DLD1 (cell line): Measurements from ENCODE around the gene VPS52.

Experiments
- in situ Hi-C: cut with HindIII; loops from 2 replicates; pipeline ENCODE4 v1.10.0; 2017; ENCODE audit warnings: low sequenced_read_pairs

Gene VPS52, protein sequence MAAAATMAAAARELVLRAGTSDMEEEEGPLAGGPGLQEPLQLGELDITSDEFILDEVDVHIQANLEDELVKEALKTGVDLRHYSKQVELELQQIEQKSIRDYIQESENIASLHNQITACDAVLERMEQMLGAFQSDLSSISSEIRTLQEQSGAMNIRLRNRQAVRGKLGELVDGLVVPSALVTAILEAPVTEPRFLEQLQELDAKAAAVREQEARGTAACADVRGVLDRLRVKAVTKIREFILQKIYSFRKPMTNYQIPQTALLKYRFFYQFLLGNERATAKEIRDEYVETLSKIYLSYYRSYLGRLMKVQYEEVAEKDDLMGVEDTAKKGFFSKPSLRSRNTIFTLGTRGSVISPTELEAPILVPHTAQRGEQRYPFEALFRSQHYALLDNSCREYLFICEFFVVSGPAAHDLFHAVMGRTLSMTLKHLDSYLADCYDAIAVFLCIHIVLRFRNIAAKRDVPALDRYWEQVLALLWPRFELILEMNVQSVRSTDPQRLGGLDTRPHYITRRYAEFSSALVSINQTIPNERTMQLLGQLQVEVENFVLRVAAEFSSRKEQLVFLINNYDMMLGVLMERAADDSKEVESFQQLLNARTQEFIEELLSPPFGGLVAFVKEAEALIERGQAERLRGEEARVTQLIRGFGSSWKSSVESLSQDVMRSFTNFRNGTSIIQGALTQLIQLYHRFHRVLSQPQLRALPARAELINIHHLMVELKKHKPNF

DNA sequence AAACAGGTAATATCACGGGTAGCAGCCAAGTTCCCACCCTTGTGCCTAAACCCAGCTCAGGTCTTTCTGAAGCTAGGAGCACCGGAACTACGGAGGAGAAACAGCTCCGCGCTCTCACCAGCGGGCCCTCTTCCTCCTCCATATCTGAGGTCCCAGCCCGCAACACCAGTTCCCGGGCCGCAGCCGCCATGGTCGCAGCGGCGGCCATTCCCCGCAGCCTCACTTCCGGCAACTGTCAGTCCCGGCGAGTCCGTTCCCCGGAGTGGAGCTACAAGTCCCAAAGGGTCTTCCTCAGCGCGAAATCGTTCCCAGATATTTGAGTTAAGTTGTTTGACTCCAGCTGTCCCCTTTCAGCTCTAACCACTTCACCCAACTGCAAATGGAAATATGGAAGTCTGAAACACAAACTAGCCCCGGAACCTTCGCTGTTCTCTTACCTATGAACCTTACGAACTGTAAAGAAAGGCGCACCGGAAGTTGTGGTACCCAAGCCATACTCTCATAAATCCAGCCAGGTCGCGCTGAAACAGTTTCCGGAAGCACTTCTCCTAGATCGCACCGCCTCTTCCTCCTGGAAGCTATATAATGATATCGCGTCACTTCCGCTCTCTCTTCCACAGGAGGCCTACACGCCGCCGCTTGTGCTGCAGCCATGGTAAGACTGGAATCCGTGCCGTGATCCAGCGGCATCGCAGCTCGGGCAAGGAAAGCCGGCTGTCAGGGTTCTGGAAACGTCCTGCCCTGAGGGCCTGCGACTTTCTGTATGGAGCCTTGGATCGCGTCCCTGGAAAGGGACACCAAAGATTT is at the start of gene VPS52, which contains the start of gene RPS18:
VPS52 (minus strand) TSS at position 409 of the 807 bp plus-strand sequence; CDS start at position 208, 201 bp downstream.
RPS18 (plus strand) TSS at position 608 of the 807 bp plus-strand sequence; CDS start at position 653, 45 bp downstream.
- in situ Hi-C loops = loop anchor here (25.0 kb wide), 1 partner anchor 134 kb away; no protein-coding TSS in a partner anchor

DNA sequence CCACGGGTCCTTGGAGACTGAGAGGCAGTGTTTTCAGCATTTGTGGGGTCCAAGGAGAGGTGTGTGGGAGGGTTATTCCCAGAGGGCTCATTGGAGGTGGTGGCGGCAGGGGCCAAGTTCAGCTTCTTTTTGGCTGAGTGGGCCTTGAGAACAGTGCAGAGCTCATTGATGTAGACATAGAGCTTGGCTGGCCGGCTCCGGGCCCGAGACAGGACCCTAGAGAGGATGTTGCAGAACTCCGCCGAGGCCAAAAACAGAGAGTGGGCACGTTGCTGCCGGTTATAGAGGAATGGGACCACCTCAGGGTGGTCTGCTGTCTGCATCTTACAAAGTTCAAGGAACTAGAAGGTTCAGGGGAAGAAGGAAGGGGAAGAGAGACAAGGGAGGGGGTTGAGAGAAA is 49.6 kb upstream of the VPS52 start:
- in situ Hi-C loops = no loop called here

DNA sequence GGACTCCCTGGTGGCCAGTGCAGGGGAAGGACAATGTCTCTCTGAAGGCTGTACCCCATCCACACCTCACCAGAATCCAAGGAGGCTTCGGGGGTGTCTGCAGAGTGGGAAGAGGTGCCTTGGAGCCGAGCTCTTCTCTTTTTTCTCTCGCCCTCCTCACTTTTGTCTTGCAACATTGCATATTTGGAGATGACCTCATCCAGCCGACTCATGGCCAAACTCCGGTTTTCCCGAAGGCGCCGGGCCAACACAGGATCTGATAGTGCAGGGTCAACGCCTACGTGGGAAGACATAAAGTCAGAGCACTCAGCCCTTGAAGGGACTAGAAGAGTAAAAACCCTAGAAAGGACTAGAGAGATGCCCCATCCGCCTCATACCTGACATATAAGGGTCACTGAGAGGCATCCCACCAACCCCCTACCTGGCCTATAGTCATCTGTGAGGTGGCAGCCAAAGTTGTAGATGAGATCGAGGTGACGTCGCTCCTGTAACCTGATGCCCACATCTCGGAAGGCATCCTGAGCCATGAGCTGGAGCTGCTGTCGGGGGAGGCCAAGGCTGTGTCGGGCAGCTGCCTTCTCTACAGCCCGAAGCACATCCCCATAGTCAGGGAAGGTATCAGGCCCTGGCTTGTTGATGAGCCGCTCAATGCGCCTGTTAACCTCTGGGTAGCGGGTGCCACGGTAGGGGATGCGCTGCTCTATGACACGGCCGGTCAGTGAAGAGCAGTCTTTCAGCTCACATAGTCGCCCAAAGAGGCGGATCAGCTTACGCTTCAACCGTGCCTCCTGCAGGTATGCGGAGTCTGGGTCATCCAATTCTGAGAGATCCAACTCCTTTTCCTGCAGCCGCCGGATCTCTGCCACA is 48.9 kb upstream of the VPS52 start:
- in situ Hi-C loops = no loop called here

DNA sequence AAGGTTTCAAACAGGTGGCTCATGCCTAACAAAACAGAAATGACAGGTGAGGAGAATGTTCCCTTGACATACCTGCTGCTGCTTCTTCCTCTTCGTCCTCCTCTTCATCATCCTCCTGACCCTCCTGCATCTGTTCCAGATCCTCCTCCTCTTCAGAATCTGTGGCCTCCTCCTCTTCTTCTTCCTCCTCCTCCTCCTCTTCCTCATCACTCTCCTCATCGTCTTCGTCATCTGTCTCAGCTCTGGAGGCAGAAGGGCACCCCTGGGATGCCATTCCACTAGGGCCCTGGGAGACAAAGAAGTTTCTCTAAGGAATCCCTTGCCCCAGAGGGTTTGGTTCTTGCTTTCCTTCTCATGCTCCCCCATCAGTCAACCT is 48.3 kb upstream of the VPS52 start:
- in situ Hi-C loops = no loop called here

DNA sequence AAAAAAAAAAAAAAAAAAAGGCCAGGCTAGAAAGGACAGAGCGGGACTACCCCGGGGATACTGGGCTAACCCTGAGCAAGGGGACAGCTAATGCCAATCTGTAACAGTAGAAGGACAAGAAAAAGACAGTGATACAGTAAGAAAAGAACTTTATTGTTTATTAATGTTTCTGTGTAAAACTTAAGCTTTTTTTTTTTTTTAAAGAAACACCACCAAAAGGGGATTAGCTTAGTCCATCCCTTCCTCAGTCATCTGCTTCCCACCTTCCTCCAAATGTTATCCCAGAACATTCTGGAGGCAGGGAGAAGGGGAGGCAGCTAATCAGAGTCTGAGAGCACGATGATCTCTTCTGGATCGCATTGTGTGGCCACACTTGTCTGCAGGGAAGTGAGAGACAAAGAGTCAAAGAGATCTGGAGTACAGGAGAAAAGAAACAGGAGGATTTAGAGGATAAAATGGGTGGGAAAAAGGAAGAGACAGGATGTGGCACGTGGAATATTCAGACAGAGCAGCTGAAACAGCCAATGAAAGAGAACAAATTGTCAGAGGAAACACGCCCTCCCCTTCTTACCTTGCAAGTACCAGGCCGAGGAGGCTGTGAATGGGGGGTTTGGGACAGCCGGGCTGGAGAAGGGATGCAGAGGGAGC is 46.9 kb upstream of the VPS52 start:
- in situ Hi-C loops = no loop called here

DNA sequence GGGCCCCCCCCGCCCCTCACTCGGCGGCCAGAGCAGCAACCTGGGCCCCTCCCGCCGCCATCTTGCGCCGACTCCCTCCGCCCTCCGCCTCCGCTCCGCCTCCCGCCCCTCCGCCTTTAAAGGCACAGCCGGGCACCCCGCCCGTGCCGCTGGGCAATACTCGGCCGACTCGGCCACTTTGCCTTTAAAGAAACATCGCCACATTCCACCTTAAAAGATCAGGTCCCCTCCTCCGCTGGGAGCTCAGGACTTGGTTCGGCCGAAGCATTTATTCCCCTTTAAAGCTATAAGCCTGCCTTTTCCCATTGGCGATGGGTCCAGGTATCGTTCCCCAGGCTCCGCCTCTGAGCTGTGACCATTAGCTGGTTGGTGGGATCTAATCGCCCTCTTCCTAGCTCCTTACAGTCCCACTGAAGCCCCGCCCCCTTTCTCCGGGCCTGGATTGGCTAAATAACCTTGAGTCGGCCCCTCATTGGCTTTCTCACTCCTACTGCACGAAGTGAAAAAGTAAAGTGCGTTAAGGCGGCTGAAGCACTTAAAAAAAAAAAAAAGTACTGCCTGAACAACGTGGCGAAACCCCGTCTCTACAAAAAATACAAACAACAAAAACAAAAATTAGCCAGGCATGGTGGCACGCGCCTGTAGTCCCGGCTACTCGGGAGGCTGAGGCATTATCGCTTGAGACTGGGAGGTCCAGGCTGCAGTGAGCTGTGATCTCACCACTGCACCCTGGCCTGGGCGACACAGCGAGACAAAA is 46.2 kb upstream of the VPS52 start, which contains the start of gene ZBTB22:
ZBTB22 (minus strand) TSS at position 76 of the 757 bp plus-strand sequence. CDS start 828 bp downstream, outside the sequence.
- in situ Hi-C loops = no loop called here

DNA sequence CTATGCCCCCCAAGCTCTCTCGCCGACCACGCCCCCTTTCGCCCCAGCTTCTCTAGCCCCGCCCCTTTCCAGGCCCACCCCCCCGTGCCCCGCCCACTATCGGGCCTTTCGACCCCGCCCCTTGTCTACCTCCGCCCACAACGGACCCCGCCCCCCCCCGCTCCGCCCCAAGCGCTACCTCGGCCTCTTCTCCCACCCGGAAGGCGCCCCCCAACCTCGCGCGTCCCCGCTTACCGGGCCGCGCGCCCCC is 45.7 kb upstream of the VPS52 start:
- in situ Hi-C loops = no loop called here

DNA sequence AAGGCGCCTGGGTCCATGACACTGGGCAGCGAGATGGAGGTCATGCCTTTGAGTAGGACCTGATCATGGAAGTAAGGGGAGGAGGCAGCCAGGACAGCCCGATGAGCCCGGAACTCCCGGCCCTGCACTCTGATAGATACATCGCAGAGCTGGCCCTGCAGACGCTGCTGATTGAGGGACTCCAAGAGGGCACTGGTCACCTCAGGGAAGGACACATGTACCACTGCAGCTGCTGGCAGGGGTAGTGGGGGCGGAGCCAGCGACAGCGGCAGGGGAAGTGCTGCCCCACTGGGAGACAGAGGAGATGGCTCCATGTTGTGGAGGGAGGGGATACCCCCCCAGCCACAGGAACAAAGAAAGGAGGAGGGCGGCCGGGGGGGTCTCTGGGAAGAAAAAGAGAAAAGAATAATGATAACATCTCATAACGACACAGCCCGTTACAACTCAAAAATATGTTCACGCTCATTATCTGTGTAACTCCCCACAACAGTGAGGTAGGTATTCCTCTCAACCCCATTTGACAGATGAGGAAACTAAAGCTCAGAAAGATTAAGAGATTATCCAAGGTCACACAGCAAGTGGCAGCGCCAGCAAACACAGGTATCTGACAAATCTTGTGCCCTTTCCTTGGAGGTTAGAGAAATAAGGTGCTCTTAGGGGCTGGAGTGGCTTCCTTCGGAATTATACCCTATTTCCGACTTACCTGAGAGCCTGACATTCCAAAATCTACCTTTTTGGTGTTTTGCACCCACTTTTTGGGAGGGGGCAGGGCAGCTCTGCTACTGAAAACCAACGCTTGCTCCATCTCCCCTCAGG is 45.1 kb upstream of the VPS52 start:
- in situ Hi-C loops = no loop called here

DNA sequence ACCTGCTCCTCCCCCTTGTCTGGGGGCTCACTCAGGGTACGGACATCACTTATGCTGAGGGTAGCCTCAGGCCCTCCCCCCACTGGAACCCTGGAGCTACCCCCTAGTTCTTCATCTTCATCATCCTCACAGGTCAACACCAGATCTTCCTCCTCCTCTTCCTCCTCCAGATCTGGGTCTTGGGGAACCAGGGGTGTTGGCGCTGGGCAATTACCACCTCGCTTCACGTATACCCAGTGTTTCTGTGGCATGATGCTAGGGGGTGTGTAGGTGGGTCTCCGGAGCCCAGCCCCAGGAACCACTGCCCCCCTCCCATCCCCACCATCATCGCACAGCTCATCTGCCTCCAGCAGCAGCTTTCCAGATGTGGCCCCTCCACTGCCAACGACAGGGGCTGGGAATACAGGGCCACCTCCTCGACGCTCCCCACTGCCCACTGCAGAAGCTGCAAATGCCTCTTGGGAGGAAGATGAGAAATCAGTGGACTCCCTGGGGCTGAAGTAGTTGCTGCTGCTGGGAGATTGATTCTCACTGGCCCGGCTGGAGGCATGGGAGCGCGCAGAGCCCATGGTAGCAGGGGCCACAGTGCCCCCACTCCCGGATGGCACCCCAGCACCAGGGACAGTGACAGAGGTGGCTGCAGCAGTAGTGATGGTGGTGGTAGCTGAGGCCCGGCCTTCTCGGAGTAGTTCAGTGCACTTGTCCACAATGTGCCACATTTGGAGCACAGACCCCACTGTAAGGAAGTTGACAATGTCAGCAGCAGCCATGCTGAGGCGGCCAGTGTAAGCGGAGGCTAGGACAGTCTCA is 44.3 kb upstream of the VPS52 start:
- in situ Hi-C loops = no loop called here

DNA sequence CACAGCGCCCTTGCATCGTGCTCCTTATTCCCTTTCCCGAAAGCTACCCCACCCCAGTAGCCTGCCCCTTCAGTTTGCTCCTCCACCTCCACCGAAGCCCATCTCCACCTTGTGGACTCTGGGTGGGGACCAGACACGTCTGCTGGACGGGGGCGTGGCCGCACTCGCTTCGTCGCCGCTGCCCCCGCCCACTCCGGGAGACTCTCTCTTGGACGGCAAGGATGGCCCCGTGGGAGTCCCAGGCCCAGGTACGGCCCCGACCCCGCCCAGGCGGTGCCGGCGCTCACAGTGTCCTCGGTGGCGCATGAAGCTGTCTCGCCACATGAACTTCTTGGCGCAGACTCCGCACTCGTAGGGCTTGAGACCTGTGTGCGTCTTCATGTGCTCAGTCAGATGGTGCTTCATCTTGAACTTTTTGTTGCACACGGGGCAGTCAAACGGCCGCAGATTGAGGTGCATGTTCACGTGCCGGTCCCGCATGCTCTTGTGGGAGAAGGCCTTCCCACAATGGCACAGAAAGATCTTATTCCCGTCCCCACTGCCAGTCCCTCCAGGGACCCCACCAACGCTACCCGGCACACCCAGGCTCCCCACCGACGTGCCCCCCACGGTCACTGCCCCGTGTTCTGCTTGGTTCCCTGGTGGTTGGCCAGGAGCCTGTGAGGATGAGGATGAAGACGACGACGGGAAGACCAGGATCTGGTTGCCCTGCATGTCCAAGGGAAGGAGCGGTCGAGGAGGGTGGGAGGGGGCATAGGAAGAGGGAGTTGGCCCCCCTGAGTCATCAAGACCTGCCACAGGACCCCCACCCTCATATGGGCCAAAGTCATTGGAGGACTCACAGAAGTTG is 43.5 kb upstream of the VPS52 start:
- in situ Hi-C loops = no loop called here

DNA sequence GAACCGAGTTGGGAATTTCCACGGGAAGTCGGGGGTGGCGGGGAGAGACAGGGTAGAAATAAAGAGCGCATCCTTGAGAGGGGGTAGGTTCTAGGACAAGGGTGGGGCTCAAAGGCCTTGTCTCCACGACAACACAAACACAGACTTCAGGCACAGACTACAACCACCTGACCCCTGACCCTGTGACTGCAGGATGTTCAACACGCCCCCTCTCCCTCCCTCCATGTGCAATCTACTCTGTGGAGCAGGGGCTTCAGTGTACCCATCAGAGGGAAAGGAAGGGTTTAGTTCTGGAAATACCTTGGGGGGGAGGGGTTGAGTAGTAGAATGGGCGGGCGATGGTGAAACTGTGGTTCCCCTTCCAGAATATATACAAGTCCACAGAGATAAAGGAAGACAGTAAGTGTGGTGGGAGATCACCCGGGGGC is 42.9 kb upstream of the VPS52 start:
- in situ Hi-C loops = no loop called here

DNA sequence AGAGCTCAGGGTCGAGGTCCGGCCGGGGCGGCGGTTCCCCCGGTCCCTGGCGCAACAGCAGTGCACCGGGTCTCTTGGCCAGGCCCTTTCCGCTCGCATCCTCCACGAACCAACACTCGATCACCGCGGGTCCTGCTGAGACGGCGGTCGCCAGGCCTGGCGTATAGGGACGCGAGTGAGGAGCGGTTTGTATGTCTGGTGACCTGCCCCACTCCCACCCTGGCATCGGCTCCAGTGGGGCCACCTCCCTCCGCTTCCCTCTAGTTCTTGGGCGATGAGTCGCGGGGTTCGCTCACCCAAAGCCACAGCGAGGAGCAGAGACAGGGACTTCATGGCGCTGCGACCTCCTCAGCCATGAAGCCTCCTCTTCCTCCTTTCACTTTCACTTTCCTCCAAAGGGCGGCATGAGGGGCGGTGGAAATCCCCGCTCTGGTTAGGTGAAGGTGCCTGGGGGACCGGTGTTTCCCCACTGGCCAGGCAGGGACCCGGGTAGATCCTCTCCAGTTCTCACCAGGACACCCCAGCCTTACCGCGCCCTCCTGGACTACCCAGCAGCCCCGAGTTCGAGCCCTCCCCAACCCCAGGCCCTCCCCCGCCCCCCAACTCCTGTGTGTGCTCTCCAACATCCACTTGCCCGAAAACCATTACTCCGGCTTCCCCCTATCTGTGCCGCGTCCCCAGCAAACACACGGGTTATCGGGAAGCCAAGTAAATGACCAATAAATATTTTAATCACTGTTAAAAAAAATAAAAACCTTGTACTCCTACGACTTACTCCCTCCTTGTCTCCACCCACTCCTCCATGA is 42.2 kb upstream of the VPS52 start, which contains the start of gene TAPBP:
TAPBP (minus strand) TSS at position 370 of the 806 bp plus-strand sequence; CDS start at position 333, 37 bp downstream.
- in situ Hi-C loops = no loop called here

DNA sequence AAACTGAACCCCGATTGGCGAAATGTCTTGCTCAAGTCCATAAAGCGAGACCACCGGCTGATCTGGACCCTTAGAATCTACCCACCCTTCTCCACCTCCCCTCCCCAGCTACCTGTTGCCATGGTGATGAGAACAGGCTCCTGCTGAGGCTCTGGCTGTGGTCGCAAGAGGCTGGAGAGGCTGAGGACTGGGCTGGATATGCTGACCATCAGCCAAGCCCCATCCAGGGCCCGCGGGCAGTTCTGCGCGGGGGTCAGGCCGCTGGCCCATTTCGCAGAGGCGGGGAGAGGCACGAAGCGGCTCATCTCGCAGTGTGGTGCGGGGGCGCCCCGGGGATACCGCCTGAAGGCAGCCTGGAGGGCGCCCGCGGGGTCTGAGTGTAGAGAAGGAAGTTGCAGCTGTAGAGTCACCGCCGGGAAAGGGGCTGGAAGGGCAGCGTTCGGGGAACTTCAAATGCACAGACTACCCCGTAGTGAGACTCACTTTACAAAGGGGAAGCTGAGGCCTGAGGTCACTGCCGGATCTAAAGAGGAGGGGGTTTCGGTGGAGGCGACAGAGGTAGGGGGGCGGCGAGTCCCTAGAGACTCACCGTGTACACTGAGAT is 41.5 kb upstream of the VPS52 start:
- in situ Hi-C loops = no loop called here

DNA sequence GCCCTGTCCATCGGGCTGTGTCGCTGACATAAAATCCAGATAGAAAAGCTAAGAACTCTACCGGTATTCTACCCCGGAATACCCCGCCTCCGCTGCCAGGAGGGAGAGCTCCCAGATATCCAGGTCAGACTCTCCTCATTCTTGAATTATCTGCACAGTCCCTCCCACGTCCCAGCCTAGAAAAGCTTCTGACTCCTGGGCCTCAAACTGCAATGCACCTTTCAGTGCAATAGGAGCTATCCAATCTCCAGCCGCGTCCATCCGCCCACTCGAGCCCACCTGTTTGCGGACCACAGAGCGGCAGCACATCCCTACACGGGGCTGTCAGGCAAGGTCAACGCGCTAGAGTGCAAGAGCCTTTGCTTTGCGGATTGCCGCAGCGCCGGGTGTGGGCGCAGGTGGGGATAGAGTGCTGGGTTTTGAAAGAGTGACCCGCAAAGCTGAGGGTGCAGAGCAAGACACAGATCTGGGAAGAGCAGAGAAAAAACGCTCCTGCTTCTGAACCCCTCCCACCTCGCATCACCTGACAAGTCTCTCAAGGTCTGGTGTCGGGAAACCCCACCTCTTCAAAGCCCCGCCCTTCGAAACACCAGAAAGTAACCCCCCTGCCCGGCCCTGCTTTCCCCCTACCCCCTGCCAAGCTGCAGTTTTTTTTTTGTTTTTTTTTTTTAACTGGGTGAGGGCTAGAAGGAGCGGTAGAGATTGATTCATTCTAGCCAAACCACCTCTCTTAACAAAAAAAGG is 40.9 kb upstream of the VPS52 start:
- in situ Hi-C loops = no loop called here

DNA sequence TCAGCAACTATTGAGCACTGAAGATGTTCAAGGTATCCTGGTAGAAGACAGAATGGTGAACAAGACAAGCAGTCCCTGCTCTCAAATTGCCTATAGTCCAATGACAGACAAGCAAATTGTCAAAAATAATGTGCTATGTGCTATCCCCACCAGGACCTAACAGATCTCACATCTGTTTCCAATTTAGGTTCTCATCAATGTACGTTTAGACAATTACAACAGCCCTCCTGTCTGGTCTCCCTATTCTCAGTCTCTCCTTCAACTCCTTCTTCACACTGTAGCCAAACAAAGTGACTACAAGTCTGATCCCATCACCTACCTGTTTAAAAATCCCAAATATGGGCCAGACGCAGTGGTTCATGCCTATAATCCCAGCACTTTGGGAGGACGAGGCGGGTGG is 34.7 kb upstream of the VPS52 start:
- in situ Hi-C loops = no loop called here
